HEK293 (cell line): ENCODE data around the gene PRRG3.

ENCODE experiments used
- KLF9 ChIP-seq: fragments of 450-650 bp; formaldehyde crosslinking; IDR thresholded peaks from 2 replicates; pipeline ENCODE4 v1.5.1; 2016; ENCODE audit warnings: missing biosample characterization, missing genetic modification characterization, low read depth
- ZNF140 ChIP-seq: fragments of 450-650 bp; formaldehyde crosslinking; IDR thresholded peaks from 2 replicates; pipeline ENCODE4 v1.5.1; 2016; ENCODE audit warnings: missing biosample characterization, missing genetic modification characterization
- TF ChIP-seq, protein P1 (sequence below): fragments of 450-650 bp; formaldehyde crosslinking; conservative IDR thresholded peaks from 2 replicates; pipeline ENCODE4 v1.5.1; 2016; ENCODE audit warnings: low read depth, missing biosample characterization, missing genetic modification characterization
- TF ChIP-seq, protein P2 (sequence below): fragments of 450-650 bp; formaldehyde crosslinking; IDR thresholded peaks from 2 replicates; pipeline ENCODE4 v1.5.1; 2016; ENCODE audit warnings: missing biosample characterization, missing genetic modification characterization

DNA sequence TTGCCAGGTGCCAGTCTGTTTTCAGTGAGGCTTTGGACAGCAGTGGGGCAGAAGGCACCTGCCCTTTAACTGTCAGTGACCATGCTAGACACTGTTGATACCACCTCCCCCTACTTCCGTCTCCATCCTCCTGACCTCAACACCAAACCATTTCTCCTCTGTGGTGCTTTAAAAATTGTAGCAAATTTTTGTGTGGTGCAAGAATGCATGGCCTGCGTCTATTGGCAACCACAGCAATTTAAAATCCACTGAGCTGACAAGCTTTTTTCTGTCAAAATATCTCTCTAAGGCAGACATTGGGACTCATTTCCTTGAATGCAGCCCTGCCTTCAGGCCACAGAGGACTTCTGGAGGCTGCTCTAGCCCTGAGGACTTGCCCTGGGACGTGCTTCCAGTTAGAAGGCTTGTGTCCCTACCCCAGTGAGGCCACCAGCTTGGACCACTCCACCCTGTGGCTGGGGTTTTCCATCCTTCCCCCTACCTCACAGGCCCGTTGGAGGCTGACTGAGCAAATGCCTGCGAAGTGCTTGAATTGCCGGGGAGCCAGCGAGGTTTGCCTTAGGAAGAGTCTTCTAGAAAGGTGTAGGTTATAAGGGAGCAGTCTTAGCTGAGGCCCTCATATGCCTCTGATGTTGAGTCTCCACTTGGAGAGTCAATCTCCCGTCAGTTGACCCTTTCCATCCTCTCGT lies 6.9 kb downstream of the PRRG3 start:
- TF ChIP-seq, protein P1, sequence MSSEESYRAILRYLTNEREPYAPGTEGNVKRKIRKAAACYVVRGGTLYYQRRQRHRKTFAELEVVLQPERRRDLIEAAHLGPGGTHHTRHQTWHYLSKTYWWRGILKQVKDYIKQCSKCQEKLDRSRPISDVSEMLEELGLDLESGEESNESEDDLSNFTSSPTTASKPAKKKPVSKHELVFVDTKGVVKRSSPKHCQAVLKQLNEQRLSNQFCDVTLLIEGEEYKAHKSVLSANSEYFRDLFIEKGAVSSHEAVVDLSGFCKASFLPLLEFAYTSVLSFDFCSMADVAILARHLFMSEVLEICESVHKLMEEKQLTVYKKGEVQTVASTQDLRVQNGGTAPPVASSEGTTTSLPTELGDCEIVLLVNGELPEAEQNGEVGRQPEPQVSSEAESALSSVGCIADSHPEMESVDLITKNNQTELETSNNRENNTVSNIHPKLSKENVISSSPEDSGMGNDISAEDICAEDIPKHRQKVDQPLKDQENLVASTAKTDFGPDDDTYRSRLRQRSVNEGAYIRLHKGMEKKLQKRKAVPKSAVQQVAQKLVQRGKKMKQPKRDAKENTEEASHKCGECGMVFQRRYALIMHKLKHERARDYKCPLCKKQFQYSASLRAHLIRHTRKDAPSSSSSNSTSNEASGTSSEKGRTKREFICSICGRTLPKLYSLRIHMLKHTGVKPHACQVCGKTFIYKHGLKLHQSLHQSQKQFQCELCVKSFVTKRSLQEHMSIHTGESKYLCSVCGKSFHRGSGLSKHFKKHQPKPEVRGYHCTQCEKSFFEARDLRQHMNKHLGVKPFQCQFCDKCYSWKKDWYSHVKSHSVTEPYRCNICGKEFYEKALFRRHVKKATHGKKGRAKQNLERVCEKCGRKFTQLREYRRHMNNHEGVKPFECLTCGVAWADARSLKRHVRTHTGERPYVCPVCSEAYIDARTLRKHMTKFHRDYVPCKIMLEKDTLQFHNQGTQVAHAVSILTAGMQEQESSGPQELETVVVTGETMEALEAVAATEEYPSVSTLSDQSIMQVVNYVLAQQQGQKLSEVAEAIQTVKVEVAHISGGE (tag by site-specific recombination) = no peak
- TF ChIP-seq, protein P2, sequence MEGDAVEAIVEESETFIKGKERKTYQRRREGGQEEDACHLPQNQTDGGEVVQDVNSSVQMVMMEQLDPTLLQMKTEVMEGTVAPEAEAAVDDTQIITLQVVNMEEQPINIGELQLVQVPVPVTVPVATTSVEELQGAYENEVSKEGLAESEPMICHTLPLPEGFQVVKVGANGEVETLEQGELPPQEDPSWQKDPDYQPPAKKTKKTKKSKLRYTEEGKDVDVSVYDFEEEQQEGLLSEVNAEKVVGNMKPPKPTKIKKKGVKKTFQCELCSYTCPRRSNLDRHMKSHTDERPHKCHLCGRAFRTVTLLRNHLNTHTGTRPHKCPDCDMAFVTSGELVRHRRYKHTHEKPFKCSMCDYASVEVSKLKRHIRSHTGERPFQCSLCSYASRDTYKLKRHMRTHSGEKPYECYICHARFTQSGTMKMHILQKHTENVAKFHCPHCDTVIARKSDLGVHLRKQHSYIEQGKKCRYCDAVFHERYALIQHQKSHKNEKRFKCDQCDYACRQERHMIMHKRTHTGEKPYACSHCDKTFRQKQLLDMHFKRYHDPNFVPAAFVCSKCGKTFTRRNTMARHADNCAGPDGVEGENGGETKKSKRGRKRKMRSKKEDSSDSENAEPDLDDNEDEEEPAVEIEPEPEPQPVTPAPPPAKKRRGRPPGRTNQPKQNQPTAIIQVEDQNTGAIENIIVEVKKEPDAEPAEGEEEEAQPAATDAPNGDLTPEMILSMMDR (tag by site-specific recombination) = no peak
- TF ChIP-seq KLF9 (tag by site-specific recombination) (no peak), ZNF140 (tag by site-specific recombination) (no peak)
